Measurements from ENCODE around the gene FAM187B.
"Not testable (repeated sequence)": the region's sequence is repeated elsewhere in the genome, so short reads cannot be mapped to it uniquely, and the experiment has no call there.

Gene FAM187B

DNA sequence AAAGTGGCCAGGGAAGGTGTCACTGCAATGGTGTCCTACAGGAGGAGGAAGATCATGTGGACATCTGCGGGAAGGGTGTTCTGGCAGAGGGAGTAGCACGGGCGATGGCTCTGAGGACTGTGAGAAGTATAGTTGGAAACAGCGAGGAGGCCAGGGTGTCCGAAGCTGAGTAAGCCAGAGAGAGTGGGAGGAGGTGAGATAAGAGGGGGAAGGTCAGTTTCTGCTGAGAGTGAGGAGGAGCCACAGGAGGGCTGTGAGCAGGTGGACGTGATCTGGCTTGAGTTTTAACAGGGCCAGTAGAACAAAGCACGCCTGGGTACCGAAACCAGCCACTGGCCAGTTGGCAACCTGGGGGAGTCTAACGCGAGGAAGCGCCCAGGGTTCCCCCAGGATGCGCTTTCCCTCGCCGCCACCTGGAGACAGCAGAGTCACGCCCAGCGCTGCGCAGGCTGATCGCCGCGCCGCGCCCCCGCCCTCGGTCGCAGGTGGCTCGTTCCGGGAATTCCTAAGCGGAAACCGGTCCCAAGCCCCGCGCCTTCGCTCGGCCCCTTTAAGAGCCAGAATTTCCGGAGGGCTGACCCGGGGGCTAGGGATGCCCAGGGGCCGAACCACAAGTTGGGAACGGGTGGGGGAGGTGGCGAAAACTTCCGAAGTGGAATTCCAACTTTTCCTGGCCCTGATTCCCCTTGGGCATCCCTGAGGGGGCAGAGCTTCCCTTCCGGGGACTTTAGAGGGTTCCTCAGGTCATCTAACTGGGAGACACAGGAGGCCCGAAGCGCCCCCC is 19.2 kb upstream of the FAM187B start:
- Histone ChIP-seq H4K20me1 (ENCODE audit: control insufficient read depth, insufficient read depth, low read depth, low read length) (peaks cover 4% of the 10 kb centered on the region; the same call in 1 of the 2 replicates), H3K9me2 (replicated peaks; ENCODE audit: control insufficient read depth, low read length) (no peaks in the 10 kb centered on the region), H3F3A (ENCODE audit: control insufficient read depth, insufficient read depth) (peaks cover 19% of the 10 kb centered on the region), H3K4me3 (ENCODE audit: low read length) (peak overlapping the region; percentile 92), H3K4me1 (ENCODE audit: control insufficient read depth, low read length) (peaks cover 18% of the 10 kb centered on the region), H3K27ac (ENCODE audit: low read depth, low read length) (peak overlapping the region; percentile 75), H3K36me3 (ENCODE audit: control insufficient read depth, low read length) (peaks cover 18% of the 10 kb centered on the region), H3K9me3 (ENCODE audit: control insufficient read depth, insufficient read depth, low read length) (peaks cover 10% of the 10 kb centered on the region), H3K27me3 (ENCODE audit: control insufficient read depth, low read length) (peaks cover 25% of the 10 kb centered on the region), H3K79me2 (ENCODE audit: control insufficient read depth, low read length) (peaks cover 24% of the 10 kb centered on the region), H3K4me2 (ENCODE audit: low read length) (peak overlapping the region; percentile 87)
- TF ChIP-seq, protein P1, sequence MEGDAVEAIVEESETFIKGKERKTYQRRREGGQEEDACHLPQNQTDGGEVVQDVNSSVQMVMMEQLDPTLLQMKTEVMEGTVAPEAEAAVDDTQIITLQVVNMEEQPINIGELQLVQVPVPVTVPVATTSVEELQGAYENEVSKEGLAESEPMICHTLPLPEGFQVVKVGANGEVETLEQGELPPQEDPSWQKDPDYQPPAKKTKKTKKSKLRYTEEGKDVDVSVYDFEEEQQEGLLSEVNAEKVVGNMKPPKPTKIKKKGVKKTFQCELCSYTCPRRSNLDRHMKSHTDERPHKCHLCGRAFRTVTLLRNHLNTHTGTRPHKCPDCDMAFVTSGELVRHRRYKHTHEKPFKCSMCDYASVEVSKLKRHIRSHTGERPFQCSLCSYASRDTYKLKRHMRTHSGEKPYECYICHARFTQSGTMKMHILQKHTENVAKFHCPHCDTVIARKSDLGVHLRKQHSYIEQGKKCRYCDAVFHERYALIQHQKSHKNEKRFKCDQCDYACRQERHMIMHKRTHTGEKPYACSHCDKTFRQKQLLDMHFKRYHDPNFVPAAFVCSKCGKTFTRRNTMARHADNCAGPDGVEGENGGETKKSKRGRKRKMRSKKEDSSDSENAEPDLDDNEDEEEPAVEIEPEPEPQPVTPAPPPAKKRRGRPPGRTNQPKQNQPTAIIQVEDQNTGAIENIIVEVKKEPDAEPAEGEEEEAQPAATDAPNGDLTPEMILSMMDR (IDR thresholded peaks at IDR 0.05; ENCODE audit: low read depth, low read length, poor library complexity, severe bottlenecking), result peak; percentile 68
- no peak for TF ChIP-seq EZH2phosphoT487 (IDR thresholded peaks at IDR 0.05; ENCODE audit: borderline replicate concordance, low read length)

DNA sequence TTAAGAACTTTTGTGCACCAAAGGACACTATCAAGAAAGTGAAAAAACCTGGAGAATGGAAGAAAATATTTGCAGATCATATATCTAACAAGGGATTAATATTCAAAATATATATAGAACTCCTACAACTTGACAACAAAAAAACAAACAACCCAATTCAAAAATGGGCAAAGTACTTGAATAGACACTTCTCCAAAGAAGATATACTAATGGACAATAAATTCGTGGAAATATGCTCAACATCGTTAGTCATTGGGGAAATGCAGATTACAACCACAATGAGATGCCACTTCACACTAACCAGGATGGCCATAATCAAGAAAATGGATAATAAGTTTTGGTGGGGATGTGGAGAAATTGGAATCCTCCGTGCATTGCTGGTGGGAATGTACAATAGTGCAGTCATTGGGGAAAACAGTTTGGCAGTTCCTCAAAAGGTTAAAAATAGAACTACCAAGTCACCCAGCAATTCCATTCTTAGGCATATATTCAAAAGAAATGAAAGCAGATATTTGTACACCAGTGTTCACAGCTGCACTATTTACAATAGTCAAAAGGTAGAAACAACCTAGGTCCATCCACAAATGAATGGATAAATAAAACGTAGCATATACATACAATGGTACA is 18.0 kb upstream of the FAM187B start:
- Histone ChIP-seq H3K4me1 (ENCODE audit: control insufficient read depth, low read length) (peaks cover 18% of the 10 kb centered on the region), H3K79me2 (ENCODE audit: control insufficient read depth, low read length) (peaks cover 24% of the 10 kb centered on the region), H3K27me3 (ENCODE audit: control insufficient read depth, low read length) (peaks cover 30% of the 10 kb centered on the region), H3K36me3 (ENCODE audit: control insufficient read depth, low read length) (peaks cover 18% of the 10 kb centered on the region), H3K4me3 (ENCODE audit: low read length) (no peak overlapping the region), H3K27ac (ENCODE audit: low read depth, low read length) (no peak overlapping the region), H3F3A (ENCODE audit: control insufficient read depth, insufficient read depth) (peaks cover 19% of the 10 kb centered on the region), H3K9me2 (replicated peaks; ENCODE audit: control insufficient read depth, low read length) (no peaks in the 10 kb centered on the region), H3K4me2 (ENCODE audit: low read length) (no peak overlapping the region), H3K9me3 (ENCODE audit: control insufficient read depth, insufficient read depth, low read length) (peaks cover 11% of the 10 kb centered on the region), H4K20me1 (ENCODE audit: control insufficient read depth, insufficient read depth, low read depth, low read length) (peaks cover 4% of the 10 kb centered on the region; the same call in 1 of the 2 replicates)
- no peak for TF ChIP-seq EZH2phosphoT487 (IDR thresholded peaks at IDR 0.05; ENCODE audit: borderline replicate concordance, low read length)

DNA sequence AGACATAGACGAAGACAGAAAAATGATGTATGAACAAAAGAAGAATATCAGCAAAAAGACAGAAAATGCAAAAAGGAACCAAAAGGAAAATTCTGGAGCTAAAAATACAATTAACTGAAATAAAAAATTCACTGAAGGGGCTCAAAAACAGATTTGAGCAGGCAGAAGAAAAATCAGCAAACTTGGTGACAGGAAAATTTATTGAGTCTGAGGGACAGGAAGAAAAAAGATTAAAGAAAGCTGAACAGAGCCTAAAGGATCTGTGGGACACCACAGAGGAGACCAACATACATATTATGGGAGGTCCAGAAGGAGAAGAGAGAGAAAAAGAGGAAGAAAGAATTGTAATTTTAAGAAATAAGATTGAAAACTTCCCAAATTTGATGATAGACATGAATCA is 12.9 kb upstream of the FAM187B start:
- H3K9me3 ChIP-seq (ENCODE audit: control insufficient read depth, insufficient read depth, low read length), result peaks cover 18% of the 10 kb centered on the region
- TF ChIP-seq EZH2phosphoT487 (IDR thresholded peaks at IDR 0.05; ENCODE audit: borderline replicate concordance, low read length), result no peak
- TF ChIP-seq, protein P1 (IDR thresholded peaks at IDR 0.05; ENCODE audit: low read depth, low read length, poor library complexity, severe bottlenecking), result no peak

DNA sequence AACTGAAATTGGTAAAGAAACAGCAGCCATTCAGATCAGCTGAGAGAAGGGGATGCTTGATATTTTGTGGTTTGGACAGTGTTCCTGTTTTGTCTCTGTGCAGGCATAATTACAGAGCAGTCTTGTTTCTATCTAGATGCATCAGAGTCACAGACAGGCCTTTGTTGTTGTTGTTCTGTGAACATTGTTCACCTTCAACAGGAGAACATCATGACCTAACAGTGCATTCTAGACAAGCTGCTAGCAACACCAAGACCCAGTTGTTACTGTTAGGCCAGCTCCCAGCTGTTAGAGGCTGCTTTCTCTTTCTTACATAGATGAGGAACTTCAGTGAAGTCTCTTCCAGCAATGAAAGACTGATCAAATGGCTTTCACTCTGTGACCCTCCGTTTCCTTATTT is 11.8 kb upstream of the FAM187B start:
- H3K4me3 ChIP-seq (ENCODE audit: low read length), result no peak overlapping the region
- H4K20me1 ChIP-seq (ENCODE audit: control insufficient read depth, insufficient read depth, low read depth, low read length), result no peaks in the 10 kb centered on the region
- H3F3A ChIP-seq (ENCODE audit: control insufficient read depth, insufficient read depth), result no peaks in the 10 kb centered on the region
- H3K27me3 ChIP-seq (ENCODE audit: control insufficient read depth, low read length), result peaks cover 36% of the 10 kb centered on the region
- no peak overlapping the region for H3K27ac ChIP-seq (ENCODE audit: low read depth, low read length)
- H3K36me3 ChIP-seq (ENCODE audit: control insufficient read depth, low read length), result no peaks in the 10 kb centered on the region
- no peaks in the 10 kb centered on the region for H3K9me2 ChIP-seq (replicated peaks; ENCODE audit: control insufficient read depth, low read length)
- H3K4me2 ChIP-seq (ENCODE audit: low read length), result no peak overlapping the region
- H3K9me3 ChIP-seq (ENCODE audit: control insufficient read depth, insufficient read depth, low read length), result peaks cover 18% of the 10 kb centered on the region
- no peak for TF ChIP-seq EZH2phosphoT487 (IDR thresholded peaks at IDR 0.05; ENCODE audit: borderline replicate concordance, low read length)
- TF ChIP-seq, protein P1 (IDR thresholded peaks at IDR 0.05; ENCODE audit: low read depth, low read length, poor library complexity, severe bottlenecking), result no peak
- H3K4me1 ChIP-seq (ENCODE audit: control insufficient read depth, low read length), result peaks cover 6% of the 10 kb centered on the region
- no peaks in the 10 kb centered on the region for H3K79me2 ChIP-seq (ENCODE audit: control insufficient read depth, low read length)

More for the DNA sequence above, 12.9 kb upstream of the FAM187B start:
- Histone ChIP-seq H3K27me3 (ENCODE audit: control insufficient read depth, low read length) (peaks cover 40% of the 10 kb centered on the region), H3K4me3 (ENCODE audit: low read length) (no peak overlapping the region), H3K27ac (ENCODE audit: low read depth, low read length) (no peak overlapping the region), H3K4me1 (ENCODE audit: control insufficient read depth, low read length) (peaks cover 6% of the 10 kb centered on the region), H3K4me2 (ENCODE audit: low read length) (no peak overlapping the region), H3K36me3 (ENCODE audit: control insufficient read depth, low read length) (no peaks in the 10 kb centered on the region), H3K79me2 (ENCODE audit: control insufficient read depth, low read length) (no peaks in the 10 kb centered on the region), H3F3A (ENCODE audit: control insufficient read depth, insufficient read depth) (peaks cover 1% of the 10 kb centered on the region), H4K20me1 (ENCODE audit: control insufficient read depth, insufficient read depth, low read depth, low read length) (no peaks in the 10 kb centered on the region), H3K9me2 (replicated peaks; ENCODE audit: control insufficient read depth, low read length) (no peaks in the 10 kb centered on the region)

DNA sequence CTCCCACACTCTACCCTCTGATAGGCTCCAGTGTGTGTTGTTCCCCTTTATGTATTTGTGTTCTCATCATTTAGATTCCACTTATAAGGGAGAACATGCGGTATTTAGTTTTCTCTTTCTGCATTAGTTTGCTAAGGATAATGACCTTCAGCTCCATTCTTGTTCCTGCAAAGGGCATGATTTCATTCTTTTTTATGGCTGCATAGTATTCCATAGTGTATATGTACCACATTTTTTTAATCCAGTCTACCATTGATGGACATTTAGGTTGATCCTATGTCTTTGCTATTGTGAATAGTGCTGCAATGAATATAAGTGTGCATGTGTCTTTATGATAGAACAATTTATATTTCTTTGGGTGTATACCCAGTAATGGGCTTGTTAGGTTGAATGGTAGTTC is 11.1 kb upstream of the FAM187B start:
- H3K36me3 ChIP-seq (ENCODE audit: control insufficient read depth, low read length); H3K4me2 ChIP-seq (ENCODE audit: low read length); H3K4me3 ChIP-seq (ENCODE audit: low read length); H4K20me1 ChIP-seq (ENCODE audit: control insufficient read depth, insufficient read depth, low read depth, low read length); H3K9me2 ChIP-seq (replicated peaks; ENCODE audit: control insufficient read depth, low read length); H3K79me2 ChIP-seq (ENCODE audit: control insufficient read depth, low read length); H3K27ac ChIP-seq (ENCODE audit: low read depth, low read length); H3K4me1 ChIP-seq (ENCODE audit: control insufficient read depth, low read length); H3F3A ChIP-seq (ENCODE audit: control insufficient read depth, insufficient read depth): not testable (repeated sequence)
- Histone ChIP-seq H3K27me3 (ENCODE audit: control insufficient read depth, low read length) (peaks cover 36% of the 10 kb centered on the region), H3K9me3 (ENCODE audit: control insufficient read depth, insufficient read depth, low read length) (peaks cover 16% of the 10 kb centered on the region)
